CD4-positive, alpha-beta T cell (primary cell): ENCODE results near the gene TXLNA. TPM values are rescaled to one million over a fixed set of nuclear protein-coding genes. Genes with fewer than 3 reads are reported as not detected.

Experiments used
- ATAC-seq: fragments of 200-7000 bp; cut with Tn5 transposase; one replicate; pipeline ENCODE4 v1.10.0; 2022; ENCODE audit warnings: mild to moderate bottlenecking; ENCODE audit not compliant: poor library complexity
- CTCF ChIA-PET: fragments of 350-600 bp; sonication (Branson Sonifier 250); formaldehyde crosslinking; loops from one replicate; lab custom pipeline; 2021; ENCODE audit warnings: antibody characterized with exemption, inconsistent platforms; lab: Charles Lee
- POLR2A ChIA-PET: fragments of 350-600 bp; sonication (Branson Sonifier 250); formaldehyde crosslinking; loops from one replicate; lab custom pipeline; 2021; ENCODE audit warnings: antibody characterized with exemption, inconsistent platforms; lab: Charles Lee
- DNase-seq, 14 experiments: peaks; one replicate each; pipeline ENCODE4 v3.0.0-alpha.2; 2013 to 2020; ENCODE audit warnings: mixed read lengths in 2 of 14
- H3K27ac ChIP-seq, 2 donors: one replicate each; pipeline versions ENCODE4 v1.5.1 to v1.7.0; 2013; ENCODE audit warnings: low read length in 2 of 2, low read depth in 1 of 2, mild to moderate bottlenecking in 1 of 2
- H3K27me3 ChIP-seq, 2 experiments: 1 replicate in 1 of 2; 2 replicates in 1 of 2; pipeline versions ENCODE4 v1.6.1 to v1.7.0; 2013; ENCODE audit warnings: low read length in 2 of 2, control low read depth in 1 of 2, mild to moderate bottlenecking in 1 of 2, moderate library complexity in 1 of 2; ENCODE audit not compliant: insufficient read depth in 2 of 2, control insufficient read depth in 1 of 2
- H3K36me3 ChIP-seq: one replicate; pipeline ENCODE4 v1.6.1; 2013; ENCODE audit warnings: low read length, control low read depth; ENCODE audit not compliant: insufficient read depth
- H3K4me1 ChIP-seq: one replicate; pipeline ENCODE4 v1.6.1; 2013; ENCODE audit warnings: low read length, control low read depth; ENCODE audit not compliant: insufficient read depth
- H3K4me3 ChIP-seq: one replicate; pipeline ENCODE4 v1.5.1; 2013; ENCODE audit warnings: mild to moderate bottlenecking, low read length, moderate library complexity
- H3K9me3 ChIP-seq, 2 experiments: 1 replicate in 1 of 2; 2 replicates in 1 of 2; pipeline versions ENCODE4 v1.6.1 to v1.7.0; 2013; ENCODE audit warnings: low read length in 2 of 2, mild to moderate bottlenecking in 2 of 2, control low read depth in 1 of 2, moderate library complexity in 1 of 2; ENCODE audit not compliant: control insufficient read depth in 1 of 2, insufficient read depth in 1 of 2
- H3K27ac Mint-ChIP-seq: one replicate; pipeline ENCODE4 v1.8.0; 2020; ENCODE audit warnings: mixed read lengths
- H3K27me3 Mint-ChIP-seq: one replicate; pipeline ENCODE4 v1.8.0; 2021; ENCODE audit warnings: mixed read lengths
- H3K36me3 Mint-ChIP-seq: one replicate; pipeline ENCODE4 v1.8.0; 2021; ENCODE audit warnings: low read depth, mixed read lengths
- H3K4me1 Mint-ChIP-seq: one replicate; pipeline ENCODE4 v1.8.0; 2021; ENCODE audit warnings: low read depth, mixed read lengths
- H3K4me3 Mint-ChIP-seq: one replicate; pipeline ENCODE4 v1.8.0; 2020; ENCODE audit warnings: mild to moderate bottlenecking, mixed read lengths
- H3K9me3 Mint-ChIP-seq: one replicate; pipeline ENCODE4 v1.8.0; 2020; ENCODE audit warnings: mixed read lengths
- CTCF ChIP-seq: fragments of 200-600 bp; IDR thresholded peaks from one replicate; pipeline ENCODE4 v1.8.0; 2022; ENCODE audit warnings: antibody characterized with exemption, mild to moderate bottlenecking
- intact Hi-C, 2 experiments: fragments of 100-400 bp; cut with DNase I in 1 of 2; cut with micrococcal nuclease in 1 of 2; formaldehyde crosslinking; loops; one replicate each; pipeline versions ENCODE4 v1.15.1 to v1.9.0; 2023 to 2025; cut with DNase I, micrococcal nuclease
- total RNA-seq, 174 experiments: library from RNA in 2 of 174; stranded (reverse) in 2 of 174; gene quantifications; one replicate each; pipeline ENCODE4 v1.2.3 and lab custom pipeline; 2021 to 2026

Gene TXLNA
- total RNA-seq, 2 experiments from 2014 or later, result 6.3 to 6.4 TPM

GRCh38 chr1:32231843-32232432 lies 52.5 kb downstream of the TXLNA start:
- Mint-ChIP-seq H3K9me3 (no peaks in the 10 kb centered on the region), H3K36me3 (peaks cover 32% of the 10 kb centered on the region), H3K4me1 (peaks cover 7% of the 10 kb centered on the region), H3K27me3 (no peaks in the 10 kb centered on the region), H3K4me3 (no peak overlapping the region), H3K27ac (no peak overlapping the region)
- intact Hi-C loops, result no loop called here
- CTCF ChIA-PET, result no interaction called here
- peaks cover 52% of the 10 kb centered on the region for H3K36me3 ChIP-seq
- no peak overlapping the region for H3K4me3 ChIP-seq
- H3K27ac ChIP-seq, result no peak overlapping the region
- no peak for ATAC-seq
- H3K27me3 ChIP-seq, result no peaks in the 10 kb centered on the region
- no peak for DNase-seq
- H3K9me3 ChIP-seq, result no peaks in the 10 kb centered on the region
- POLR2A ChIA-PET, result interaction anchor here (1.9 kb wide), 1 partner anchor 9 kb away, joined by 8 read pairs; no protein-coding TSS in a partner anchor
- no peaks in the 10 kb centered on the region for H3K4me1 ChIP-seq
- TF ChIP-seq CTCF, result no peak

- TF ChIP-seq CTCF, result no peak
- Mint-ChIP-seq H3K9me3 (no peaks in the 10 kb centered on the region), H3K27me3 (no peaks in the 10 kb centered on the region), H3K27ac (no peak overlapping the region), H3K36me3 (peaks cover 26% of the 10 kb centered on the region), H3K4me1 (peaks cover 3% of the 10 kb centered on the region), H3K4me3 (no peak overlapping the region)
- Histone ChIP-seq H3K9me3 (no peaks in the 10 kb centered on the region), H3K4me3 (no peak overlapping the region), H3K36me3 (peaks cover 45% of the 10 kb centered on the region), H3K4me1 (no peaks in the 10 kb centered on the region), H3K27me3 (no peaks in the 10 kb centered on the region), H3K27ac (no peak overlapping the region)
- intact Hi-C loops, result no loop called here
- DNase-seq (no peak), ATAC-seq (no peak)
- CTCF ChIA-PET, result no interaction called here
- POLR2A ChIA-PET, result interaction anchor here (0.6 to 1.9 kb wide), 2 partner anchors 8 to 82 kb away, joined by 3 to 8 read pairs; no protein-coding TSS in a partner anchor
Observed at GRCh38 chr1:32232558-32233304, 53.3 kb downstream of the TXLNA start.

GRCh38 chr1:32234792-32235191 lies 55.3 kb downstream of the TXLNA start:
- ATAC-seq, result no peak
- peaks cover 11% of the 10 kb centered on the region for H3K36me3 Mint-ChIP-seq

More at GRCh38 chr1:32234792-32235191, 55.3 kb downstream of the TXLNA start:
- intact Hi-C loops, result loop anchor here in 1 of 2 experiments (5.0 kb wide), 1 partner anchor 178 kb away; no protein-coding TSS in a partner anchor
- no peaks in the 10 kb centered on the region for H3K27me3 Mint-ChIP-seq
- H3K4me1 Mint-ChIP-seq, result peaks cover 4% of the 10 kb centered on the region
- no peak overlapping the region for H3K4me3 Mint-ChIP-seq
- no peak overlapping the region for H3K27ac Mint-ChIP-seq
- no peak for TF ChIP-seq CTCF
- no peaks in the 10 kb centered on the region for H3K9me3 ChIP-seq
- no peak for DNase-seq
- CTCF ChIA-PET, result no interaction called here
- H3K36me3 ChIP-seq, result peaks cover 27% of the 10 kb centered on the region
- no peaks in the 10 kb centered on the region for H3K27me3 ChIP-seq
- POLR2A ChIA-PET, result no interaction called here
- no peak overlapping the region for H3K4me3 ChIP-seq
- H3K27ac ChIP-seq, result no peak overlapping the region
- peaks cover 3% of the 10 kb centered on the region for H3K4me1 ChIP-seq
- no peaks in the 10 kb centered on the region for H3K9me3 Mint-ChIP-seq
